IPS-15b (cell line): ENCODE measurements around the gene THEM5.

ENCODE experiments used
- H3K27me3 ChIP-seq: one replicate; pipeline ENCODE4 v1.6.1; 2013; ENCODE audit warnings: low read length; ENCODE audit not compliant: control insufficient read depth, insufficient read depth
- H3K36me3 ChIP-seq: one replicate; pipeline ENCODE4 v1.6.1; 2013; ENCODE audit warnings: low read length; ENCODE audit not compliant: control insufficient read depth, insufficient read depth
- H3K4me1 ChIP-seq: one replicate; pipeline ENCODE4 v1.6.1; 2013; ENCODE audit warnings: mild to moderate bottlenecking, low read length; ENCODE audit not compliant: control insufficient read depth, insufficient read depth
- H3K4me3 ChIP-seq: one replicate; pipeline ENCODE4 v1.5.1; 2013; ENCODE audit warnings: low read depth, low read length
- H3K9ac ChIP-seq: one replicate; pipeline ENCODE4 v1.6.1; 2013; ENCODE audit warnings: low read depth, mild to moderate bottlenecking, low read length
- H3K9me3 ChIP-seq: one replicate; pipeline ENCODE4 v1.6.1; 2013; ENCODE audit warnings: mild to moderate bottlenecking, low read length; ENCODE audit not compliant: control insufficient read depth, insufficient read depth

Gene THEM5

DNA sequence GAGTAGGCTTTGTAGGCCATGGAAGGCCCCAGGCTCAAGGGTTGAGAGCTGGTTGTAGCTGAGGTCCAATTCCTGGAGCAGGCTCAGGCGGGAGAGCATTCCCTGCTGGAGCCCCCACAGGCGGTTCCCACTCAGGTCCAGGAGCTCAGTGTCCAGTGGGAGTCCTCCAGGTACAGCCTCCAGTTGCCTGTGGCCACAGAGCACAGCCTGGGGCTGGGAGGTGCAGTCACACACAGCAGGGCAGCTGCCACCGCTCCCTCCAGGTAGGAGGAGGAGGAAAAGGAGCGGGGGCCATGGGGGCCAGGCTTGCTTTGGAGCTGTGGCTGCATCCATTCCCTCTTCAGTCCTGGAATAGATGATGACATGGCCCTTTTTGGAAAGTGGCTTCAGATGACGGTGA, 51.1 kb downstream of the THEM5 start:
- Histone ChIP-seq H3K9me3 (no peaks in the 10 kb centered on the region), H3K27me3 (no peaks in the 10 kb centered on the region), H3K9ac (no peak overlapping the region), H3K4me3 (no peak overlapping the region), H3K36me3 (no peaks in the 10 kb centered on the region), H3K4me1 (peaks cover 5% of the 10 kb centered on the region)

DNA sequence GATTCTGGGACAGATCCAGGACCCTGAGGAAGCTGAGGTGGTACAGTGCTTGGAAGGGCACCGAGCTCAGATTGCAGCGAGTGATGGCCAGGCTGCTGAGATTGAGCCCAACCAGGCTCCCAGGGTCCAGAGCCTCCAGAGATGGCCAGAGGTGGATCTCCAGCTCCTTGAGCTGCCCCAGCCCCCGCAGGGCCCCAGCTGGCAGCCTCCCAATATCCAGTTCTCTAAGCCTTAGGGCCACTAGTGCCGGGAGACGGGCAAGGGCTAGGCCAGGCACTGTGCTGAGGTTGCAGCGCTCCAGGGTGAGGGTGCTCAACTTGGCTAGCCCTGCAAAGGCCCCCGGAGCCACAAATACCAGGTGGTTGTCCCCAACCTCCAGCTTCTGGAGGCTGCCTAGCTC, 51.7 kb downstream of the THEM5 start:
- Histone ChIP-seq H3K4me1 (peaks cover 5% of the 10 kb centered on the region), H3K36me3 (no peaks in the 10 kb centered on the region), H3K4me3 (no peak overlapping the region), H3K27me3 (no peaks in the 10 kb centered on the region), H3K9ac (no peak overlapping the region), H3K9me3 (no peaks in the 10 kb centered on the region)

DNA sequence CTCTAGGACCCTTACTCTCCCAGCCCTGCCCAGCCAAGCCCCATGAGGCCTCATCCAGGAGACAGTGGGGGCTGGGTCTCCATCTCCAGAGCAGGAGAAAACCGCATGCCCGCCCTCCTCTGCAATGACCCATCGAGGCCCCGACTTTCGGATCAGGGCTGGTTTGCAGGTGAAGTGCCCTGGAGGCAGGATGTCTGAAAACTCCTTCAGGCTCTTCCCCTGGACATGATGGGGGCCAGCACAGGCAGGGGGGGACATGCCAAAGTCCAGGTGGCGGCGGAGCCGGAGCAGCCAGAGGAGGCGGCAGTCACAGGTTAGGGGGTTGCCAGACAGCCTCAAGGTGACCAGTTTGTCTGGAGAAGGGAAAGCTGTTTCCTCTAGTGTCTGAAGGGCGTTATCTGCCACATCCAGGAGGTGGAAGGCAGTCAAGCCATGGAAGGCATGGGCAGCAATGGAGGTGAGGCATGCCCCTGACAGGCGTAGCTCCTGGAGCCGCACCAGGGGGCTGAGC, 52.1 kb downstream of the THEM5 start:
- H3K36me3 ChIP-seq: no peaks in the 10 kb centered on the region
- peaks cover 5% of the 10 kb centered on the region for H3K4me1 ChIP-seq
- H3K4me3 ChIP-seq: no peak overlapping the region
- no peaks in the 10 kb centered on the region for H3K27me3 ChIP-seq
- no peaks in the 10 kb centered on the region for H3K9me3 ChIP-seq
- peak overlapping the region; percentile 47 for H3K9ac ChIP-seq

DNA sequence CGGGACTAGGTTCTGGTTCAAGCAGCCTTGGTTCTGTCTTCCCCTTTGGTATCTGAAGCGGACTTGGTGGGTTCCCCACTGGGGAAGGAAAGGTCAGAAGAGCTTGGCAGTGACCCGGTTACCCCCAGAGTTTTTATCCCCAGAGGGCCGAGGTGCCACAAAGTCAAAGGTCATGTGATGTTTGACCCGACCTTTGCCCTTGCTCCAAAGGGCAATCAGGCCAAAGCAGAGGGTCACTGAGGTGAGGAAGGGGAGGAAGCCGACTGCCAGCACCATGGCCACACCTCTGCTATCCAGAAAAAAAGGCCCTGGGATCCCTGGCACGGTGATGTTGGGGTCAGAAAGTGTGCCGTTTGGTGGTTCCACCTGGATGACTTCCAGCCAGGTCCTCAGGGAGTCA, 52.7 kb downstream of the THEM5 start:
- Histone ChIP-seq H3K9ac (no peak overlapping the region), H3K4me1 (peaks cover 5% of the 10 kb centered on the region), H3K36me3 (no peaks in the 10 kb centered on the region), H3K9me3 (no peaks in the 10 kb centered on the region), H3K4me3 (no peak overlapping the region), H3K27me3 (no peaks in the 10 kb centered on the region)

DNA sequence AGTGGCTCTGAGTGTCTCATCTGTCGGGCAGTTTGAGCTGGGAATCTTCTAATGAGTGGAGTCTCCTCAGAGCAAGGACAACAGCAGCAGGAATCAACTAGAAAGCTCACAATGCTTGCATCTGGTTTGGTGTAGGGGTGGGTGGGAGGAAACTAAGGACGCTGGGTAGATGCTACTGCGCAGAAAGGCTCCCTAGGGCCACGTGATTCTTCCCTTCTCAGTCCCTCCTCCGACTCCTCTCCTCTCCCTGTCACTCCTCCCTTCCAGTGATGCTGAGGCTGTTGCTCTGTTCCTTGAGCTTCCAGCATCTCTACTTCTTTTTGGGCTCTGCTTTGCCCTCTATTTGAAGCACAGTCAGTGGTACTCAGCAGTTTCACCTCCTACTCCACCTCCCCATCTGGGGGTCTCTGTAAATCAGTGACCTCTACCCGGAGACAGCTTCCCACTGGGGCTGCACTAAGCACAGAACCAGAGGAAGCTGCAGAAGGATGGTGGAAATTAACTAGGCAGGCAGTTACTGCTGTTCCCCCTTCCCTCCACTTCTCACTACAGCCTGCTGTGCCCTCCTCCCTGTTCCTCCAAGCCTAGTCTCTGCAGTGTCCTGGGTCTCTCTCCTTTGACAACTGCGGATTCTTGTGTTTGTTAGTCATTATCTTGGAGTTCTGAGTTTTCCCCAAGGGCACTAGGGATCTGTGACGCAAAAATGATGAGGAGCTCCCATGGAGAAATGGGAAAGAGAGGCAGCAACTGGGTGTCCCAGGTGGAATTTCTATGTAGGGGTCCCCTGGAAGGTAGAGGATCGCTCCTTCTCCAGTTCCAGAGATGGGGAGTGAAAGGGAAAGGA, 54.1 kb downstream of the THEM5 start:
- H3K27me3 ChIP-seq: no peaks in the 10 kb centered on the region

DNA sequence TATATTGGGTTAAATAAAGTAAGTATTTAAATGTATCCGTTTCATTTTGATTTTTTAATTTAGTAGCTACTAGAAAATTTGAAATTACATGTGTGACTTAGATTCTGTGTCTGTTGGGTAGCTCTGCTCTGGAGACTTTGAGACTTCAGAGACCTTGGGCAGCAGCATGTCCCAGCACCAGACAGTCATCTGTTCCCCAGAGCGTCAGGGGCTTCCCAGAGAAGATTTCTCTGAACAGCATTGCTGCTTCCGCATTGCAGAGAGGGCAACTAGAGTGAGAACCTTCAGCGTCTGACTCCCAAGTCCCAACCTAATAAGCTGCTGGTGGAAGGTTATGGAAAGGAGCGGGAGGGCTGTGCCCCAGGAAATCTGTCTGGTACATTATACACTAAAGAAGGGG, 54.9 kb downstream of the THEM5 start:
- no peaks in the 10 kb centered on the region for H3K27me3 ChIP-seq
- H3K9ac ChIP-seq: no peak overlapping the region
- H3K36me3 ChIP-seq: no peaks in the 10 kb centered on the region
- no peaks in the 10 kb centered on the region for H3K9me3 ChIP-seq
- H3K4me3 ChIP-seq: no peak overlapping the region
- H3K4me1 ChIP-seq: peaks cover 5% of the 10 kb centered on the region

More for the DNA sequence above, 54.1 kb downstream of the THEM5 start:
- no peak overlapping the region for H3K9ac ChIP-seq
- H3K36me3 ChIP-seq: no peaks in the 10 kb centered on the region
- peaks cover 5% of the 10 kb centered on the region for H3K4me1 ChIP-seq
- no peak overlapping the region for H3K4me3 ChIP-seq
- H3K9me3 ChIP-seq: no peaks in the 10 kb centered on the region
